ENCODE data around the gene KLHL24. TPM values are rescaled to one million over a fixed set of nuclear protein-coding genes. Genes with fewer than 3 reads are reported as not detected.

KLHL24 gene
- polyA plus RNA-seq, 1 donor from 2014 or later = 92.1 TPM

- TF ChIP-seq REST (IDR thresholded peaks at IDR 0.05; ENCODE audit: borderline replicate concordance) (no peak), MXI1 (conservative IDR thresholded peaks at IDR 0.05; ENCODE audit: poor library complexity, severe bottlenecking) (no peak)
Measured at GRCh38 chr3:183586477-183586876, 48.9 kb upstream of the KLHL24 start (continued).

GRCh38 chr3:183587336-183587735 is 48.1 kb upstream of the KLHL24 start:
- no peak overlapping the region for H3K4me3 ChIP-seq (ENCODE audit: low read length)
- no peaks in the 10 kb centered on the region for H3F3A ChIP-seq (ENCODE audit: insufficient read depth, low read length, poor library complexity, severe bottlenecking)
- no peaks in the 10 kb centered on the region for H3K36me3 ChIP-seq (ENCODE audit: insufficient read depth, low read length)
- no peak for TF ChIP-seq EZH2 (IDR thresholded peaks at IDR 0.05; ENCODE audit: borderline replicate concordance, insufficient read depth, low read length, poor library complexity, severe bottlenecking)
- TF ChIP-seq MXI1 (conservative IDR thresholded peaks at IDR 0.05; ENCODE audit: poor library complexity, severe bottlenecking) = no peak
- TF ChIP-seq POLR2AphosphoS5 (IDR thresholded peaks at IDR 0.05) = no peak
- no peak for TF ChIP-seq RAD21 (conservative IDR thresholded peaks at IDR 0.05)
- no peak for TF ChIP-seq REST (IDR thresholded peaks at IDR 0.05; ENCODE audit: borderline replicate concordance)
- TF ChIP-seq CTCF (IDR thresholded peaks at IDR 0.05; ENCODE audit: poor library complexity, severe bottlenecking) = no peak
- no peak for TF ChIP-seq SMC3 (conservative IDR thresholded peaks at IDR 0.05; ENCODE audit: poor library complexity)
- no peak for TF ChIP-seq EP300 (conservative IDR thresholded peaks at IDR 0.05; ENCODE audit: poor library complexity, severe bottlenecking)
- TF ChIP-seq TAF1 (IDR thresholded peaks at IDR 0.05; ENCODE audit: low read depth) = no peak
- H3K9ac ChIP-seq (ENCODE audit: low read length) = no peak overlapping the region
- H3K27me3 ChIP-seq (ENCODE audit: insufficient read depth, low read depth, low read length) = no peaks in the 10 kb centered on the region
- no peaks in the 10 kb centered on the region for H3K9me2 ChIP-seq (ENCODE audit: insufficient read depth, low read length)
- no peaks in the 10 kb centered on the region for H3K9me3 ChIP-seq (ENCODE audit: low read length)
- H2AFZ ChIP-seq (ENCODE audit: low read depth, low read length) = no peak overlapping the region
- H4K20me1 ChIP-seq (ENCODE audit: insufficient read depth) = no peaks in the 10 kb centered on the region
- H3K27ac ChIP-seq (ENCODE audit: low read length) = no peak overlapping the region
- no peak overlapping the region for H3K4me2 ChIP-seq (ENCODE audit: low read length)
- no peaks in the 10 kb centered on the region for H3K79me2 ChIP-seq (replicated peaks; ENCODE audit: insufficient read depth, low read length)
